HG02840 (cell line): ENCODE measurements around the gene HMGB1.

ENCODE experiments used
- ATAC-seq: cut with Tn5 transposase; IDR thresholded peaks from one replicate; pipeline ENCODE4 v1.9.1; 2021; ENCODE audit warnings: mild to moderate bottlenecking, moderate library complexity, moderate number of reproducible peaks; ENCODE audit not compliant: unreplicated experiment, low FRiP score

The HMGB1 gene

DNA sequence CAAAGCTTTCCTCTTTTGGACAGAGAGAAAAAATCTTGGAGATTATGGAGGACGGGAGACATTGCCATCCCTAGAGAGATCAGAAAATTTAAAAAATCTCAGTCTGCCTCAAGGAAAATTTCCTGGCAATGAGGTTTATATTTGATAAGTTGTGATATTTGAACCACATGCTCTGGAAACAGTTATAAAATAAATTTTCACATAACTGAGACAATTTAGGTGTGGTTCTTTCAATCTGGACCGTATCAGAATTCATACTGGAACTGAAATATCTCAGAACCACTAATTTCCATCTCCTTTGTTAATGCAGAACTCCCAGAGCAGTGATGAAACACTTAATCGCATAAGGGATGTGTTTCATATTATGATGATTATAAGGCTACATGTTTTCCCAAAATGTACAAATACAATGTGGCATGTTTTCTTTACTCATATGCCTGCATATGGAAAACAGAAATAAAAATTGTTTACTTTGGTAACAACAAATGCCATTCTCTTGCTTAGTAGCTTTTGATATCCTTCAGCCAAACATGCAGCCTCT, 29.8 kb downstream of the HMGB1 start:
- ATAC-seq: no peak

GRCh38 chr13:30431269-30431940, 34.3 kb downstream of the HMGB1 start:
- no peak for ATAC-seq

GRCh38 chr13:30429721-30430694, 35.7 kb downstream of the HMGB1 start:
- peak; percentile 46 for ATAC-seq

- no peak for ATAC-seq
Observed at GRCh38 chr13:30429235-30429634, 36.5 kb downstream of the HMGB1 start.

DNA sequence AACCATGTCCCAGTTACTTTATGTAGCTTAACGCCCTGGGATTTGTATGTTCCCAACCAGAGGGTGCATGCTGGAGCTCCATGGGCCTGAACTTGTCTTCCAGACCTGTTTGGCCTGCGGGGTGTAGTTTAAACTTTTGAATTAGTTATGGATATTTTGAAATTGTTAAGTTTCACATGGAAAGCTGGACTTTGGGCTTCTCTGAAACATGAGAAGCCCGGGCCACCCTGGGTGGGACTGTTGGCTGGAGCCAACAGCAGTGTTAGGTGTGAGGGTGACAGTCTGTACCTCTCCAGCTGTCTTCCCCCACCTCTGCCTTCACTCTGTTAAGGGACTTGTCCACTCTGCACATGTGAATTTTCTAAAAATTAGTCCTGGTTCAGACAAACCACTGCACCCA, 41.8 kb downstream of the HMGB1 start:
- no peak for ATAC-seq

- peak; percentile 62 for ATAC-seq
Observed at GRCh38 chr13:30422054-30422839, 43.5 kb downstream of the HMGB1 start, which contains the start of gene UBE2L5. Gene UBE2L5, plus strand, starts transcription at chr13:30422493. Its CDS starts 5,498 bp downstream, at chr13:30427991.

DNA sequence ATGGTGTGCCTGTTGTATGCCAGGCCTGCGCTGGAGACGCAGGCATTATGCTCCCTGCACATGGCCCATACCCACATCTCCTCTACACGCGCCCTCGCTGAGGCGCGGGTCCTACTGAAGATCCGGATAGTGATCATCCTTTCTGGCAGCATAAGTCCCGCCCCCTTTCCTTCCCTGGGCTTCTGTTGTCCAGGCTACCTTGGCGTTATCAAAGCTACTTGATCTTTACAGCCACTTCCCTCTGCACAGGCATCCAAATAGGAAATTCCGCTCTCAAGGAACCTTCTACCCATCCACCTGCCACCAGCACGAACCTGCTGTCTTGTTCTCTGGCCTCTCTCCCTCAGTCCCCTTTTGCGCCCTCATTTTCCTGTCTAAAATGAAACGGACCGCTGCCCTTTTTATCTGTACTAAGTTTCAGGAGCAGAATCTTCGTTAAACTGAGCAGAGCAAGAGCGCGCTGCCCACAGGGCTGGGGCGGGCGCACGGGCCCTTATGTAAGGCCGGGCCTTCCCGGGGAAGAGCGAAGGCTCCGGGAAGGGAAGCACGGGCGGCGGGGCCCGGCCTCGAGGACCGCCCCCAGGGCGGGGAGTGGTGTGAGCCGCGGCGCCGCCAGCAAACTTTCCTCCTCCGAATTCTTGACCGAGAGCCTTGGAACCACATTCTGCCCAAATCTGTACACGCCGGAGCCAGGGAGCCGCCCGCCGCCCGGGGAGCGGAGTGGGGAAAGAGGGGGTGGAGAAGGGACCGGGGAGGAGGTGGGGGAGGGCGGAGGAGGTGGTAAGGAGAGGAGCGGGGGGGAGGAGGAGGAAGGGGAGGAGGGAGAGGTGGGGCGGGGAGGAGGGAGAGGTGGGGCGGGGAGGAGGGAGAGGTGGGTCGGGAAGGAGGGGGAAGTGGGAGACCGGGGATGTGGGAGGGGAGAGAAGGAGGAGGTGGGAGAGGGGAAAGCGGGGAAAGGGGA, 44.4 kb downstream of the HMGB1 start:
- no peak for ATAC-seq

- no peak for ATAC-seq
Observed at GRCh38 chr13:30418717-30419459, 46.8 kb downstream of the HMGB1 start.

DNA sequence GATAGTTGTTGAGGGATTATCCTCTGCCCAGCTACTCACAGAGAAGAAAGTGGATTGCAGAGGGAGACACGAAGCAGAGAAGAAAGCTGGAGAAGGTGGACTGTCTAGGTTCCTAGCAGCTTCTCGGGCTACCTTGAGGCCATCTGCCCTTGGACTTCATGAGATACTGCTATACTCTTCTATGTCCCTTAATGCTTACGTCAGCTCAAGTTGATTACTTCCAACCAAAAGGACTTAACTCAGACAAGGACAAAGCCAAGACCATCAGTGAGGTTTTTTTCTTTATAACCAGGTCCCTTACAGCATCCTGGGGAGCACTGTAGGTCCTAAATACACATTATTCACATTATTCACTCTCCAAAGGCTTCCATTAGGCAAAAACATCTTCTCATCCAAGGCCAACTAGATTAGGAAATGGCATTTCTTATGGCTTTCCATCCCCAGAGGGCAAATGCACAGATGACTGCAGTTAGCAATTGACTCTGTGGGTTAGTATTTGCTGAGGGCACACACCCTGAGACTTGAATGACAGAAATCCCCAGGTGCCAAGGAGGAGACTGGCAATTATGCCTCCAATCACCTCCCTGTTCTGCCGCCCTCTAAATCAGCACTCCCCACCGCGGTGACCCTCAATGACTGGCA, 47.5 kb downstream of the HMGB1 start:
- ATAC-seq: no peak

DNA sequence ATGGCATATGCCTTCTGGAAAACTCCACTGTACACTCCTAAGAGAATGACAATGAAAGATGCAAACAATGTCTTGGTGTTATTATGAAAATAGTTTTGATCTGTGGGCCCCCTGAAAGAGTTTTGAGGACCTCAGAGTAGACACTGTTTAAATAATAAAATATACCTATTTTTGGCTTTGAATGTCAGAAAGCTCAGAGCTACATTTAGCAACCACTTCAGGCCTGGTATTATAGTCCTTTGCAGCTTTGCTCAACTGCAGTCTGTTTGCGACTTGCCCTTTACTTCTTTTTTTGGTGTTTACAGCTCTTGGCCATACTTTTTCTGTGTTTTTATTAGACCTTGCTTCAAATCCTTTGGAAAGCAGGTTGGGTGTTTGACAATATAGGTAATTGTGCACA, 49.3 kb downstream of the HMGB1 start:
- no peak for ATAC-seq

GRCh38 chr13:30415430-30416030, 50.2 kb downstream of the HMGB1 start:
- ATAC-seq: peak; percentile 72

DNA sequence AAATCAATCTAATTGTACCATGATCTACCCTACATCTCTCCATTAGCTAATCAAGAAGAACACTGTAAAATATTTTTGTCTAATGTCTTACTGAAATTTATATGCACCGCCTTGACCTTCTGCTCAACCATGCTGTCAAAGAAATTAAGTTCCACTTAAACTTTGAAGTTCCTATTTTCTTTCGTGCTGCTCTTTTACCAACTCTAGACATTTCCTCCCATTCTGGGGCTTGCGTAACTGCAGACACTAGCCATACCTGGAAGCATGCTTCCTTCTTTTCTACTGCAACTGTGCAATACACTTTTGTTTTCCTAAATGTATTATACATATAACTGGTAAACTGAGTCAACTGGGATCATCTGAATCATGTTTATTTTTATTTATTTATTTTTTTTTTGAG, 51.9 kb downstream of the HMGB1 start:
- ATAC-seq: no peak

- no peak for ATAC-seq
Observed at GRCh38 chr13:30412346-30412745, 53.4 kb downstream of the HMGB1 start.

DNA sequence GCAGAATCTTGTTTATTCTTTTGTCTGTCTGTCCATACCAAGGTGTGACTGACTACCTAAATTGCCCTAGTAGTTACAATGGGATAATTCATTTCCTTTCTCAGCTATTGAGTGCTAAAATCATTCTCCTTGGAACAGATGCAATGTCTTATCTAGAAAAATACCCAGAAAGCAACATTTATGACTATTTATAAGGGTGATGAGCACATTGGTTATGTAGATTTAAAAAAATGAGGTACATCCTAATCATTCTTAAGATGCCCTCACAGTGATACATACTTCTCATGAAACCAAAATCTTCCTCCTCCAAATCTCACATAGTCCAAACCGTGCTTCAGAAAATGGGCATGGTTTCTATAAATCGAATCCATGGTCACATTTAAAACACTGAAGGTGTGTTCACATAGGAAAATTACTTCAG, 55.0 kb downstream of the HMGB1 start:
- no peak for ATAC-seq

DNA sequence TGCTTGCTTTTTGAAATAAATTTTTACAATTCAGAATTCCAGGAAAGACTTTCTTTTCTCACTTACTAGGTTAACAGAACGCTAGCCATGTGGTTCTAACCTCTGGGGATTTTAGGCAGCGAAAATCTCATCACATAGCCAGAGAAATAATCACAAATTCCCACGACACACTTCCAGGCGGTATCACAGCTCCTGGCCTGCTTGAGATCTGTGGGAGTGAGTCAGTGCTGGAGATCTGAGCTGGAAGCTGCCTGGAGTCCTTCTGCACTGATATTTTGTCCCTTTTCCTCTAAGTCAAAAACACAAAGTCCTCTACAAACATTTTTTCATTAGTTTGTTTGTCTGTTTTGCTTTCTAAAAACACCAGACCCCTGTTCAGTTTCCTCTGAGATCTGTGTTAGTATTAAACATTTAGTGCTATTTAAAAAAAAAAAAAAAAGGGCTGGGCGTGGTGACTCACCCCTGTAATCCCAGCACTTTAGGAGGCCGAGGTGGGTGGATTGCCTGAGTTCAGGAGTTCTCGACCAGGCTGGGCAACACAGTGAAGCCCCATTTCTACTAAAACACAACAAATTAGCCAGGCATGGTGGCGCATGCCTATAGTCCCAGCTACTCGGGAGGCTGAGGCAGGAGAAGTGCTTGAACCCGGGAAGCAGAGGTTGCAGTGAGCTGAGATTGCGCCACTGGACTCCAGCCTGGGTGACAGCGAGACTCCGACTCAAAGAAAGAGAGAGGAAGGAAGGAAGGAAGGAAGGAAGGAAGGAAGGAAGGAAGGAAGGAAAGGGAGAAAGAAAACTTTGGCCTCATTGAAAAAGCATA, 55.6 kb downstream of the HMGB1 start:
- no peak for ATAC-seq

DNA sequence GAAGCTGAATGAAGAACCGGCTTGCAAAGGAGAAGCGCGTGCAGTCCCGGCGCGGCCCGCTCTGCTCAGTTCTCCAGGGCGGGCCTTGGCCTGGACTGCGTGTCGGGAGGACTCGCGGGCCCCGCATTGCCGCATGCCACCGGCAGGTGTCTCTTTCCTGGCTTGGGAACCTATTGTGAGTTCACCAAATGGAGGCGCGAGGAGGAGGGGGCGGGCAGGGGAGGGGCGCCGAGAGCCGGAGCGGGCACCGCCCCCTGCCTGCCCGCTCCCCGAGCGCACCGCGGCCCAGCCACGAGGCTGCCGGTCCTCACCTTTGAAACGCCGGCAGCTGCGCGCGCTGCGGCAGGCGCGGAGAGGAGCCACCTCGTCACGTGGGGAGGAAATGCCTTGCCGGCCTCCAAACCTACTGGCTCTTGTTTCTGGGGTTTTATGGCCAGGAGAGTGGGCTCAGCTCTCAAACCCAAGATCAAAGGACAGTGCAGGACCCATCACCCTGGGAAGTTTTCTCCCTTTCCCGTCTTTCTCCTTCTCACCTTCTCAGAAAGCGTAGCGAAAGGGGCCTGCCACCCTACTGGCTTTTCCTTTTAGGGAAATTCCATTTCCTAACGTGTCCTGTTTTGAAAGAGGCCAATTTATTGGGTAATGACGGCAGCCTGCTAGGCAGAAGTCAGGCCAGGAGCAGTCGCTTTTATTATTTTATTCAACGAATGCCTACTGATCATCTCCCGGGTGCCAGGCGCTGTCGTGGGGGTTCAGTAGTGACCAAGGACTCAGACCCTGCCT, 57.2 kb downstream of the HMGB1 start:
- ATAC-seq: peak; percentile 77
